ENCODE measurements around the gene VIT.

DNA sequence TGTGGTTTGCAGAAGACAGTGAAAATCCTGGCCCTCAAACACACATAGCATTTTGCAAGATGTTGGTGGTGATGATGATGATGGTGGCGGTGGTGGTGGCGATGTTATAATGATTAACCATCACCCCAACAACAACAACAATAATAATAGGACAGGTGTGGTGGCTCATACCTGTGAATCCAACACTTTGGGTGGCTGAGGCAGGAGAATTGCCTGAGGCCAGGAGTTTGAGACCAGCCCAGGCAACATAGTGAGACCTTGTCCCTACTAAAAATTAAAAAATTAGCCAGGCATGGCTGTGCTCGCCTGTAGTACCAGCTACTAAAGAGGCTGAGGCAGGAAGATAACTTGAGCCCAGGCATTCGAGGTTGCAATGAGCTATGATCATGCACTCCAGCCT, 3.8 kb downstream of the VIT start:
- TF ChIP-seq CTCF (IDR thresholded peaks at IDR 0.05) = no peak
- no peak for TF ChIP-seq POLR2AphosphoS5 (IDR thresholded peaks at IDR 0.05; ENCODE audit: insufficient read depth in 1 of 2, low read depth in 1 of 2)
